ENCODE results near the gene OR10G7. TPM values are rescaled to one million over a fixed set of nuclear protein-coding genes. Genes with fewer than 3 reads are reported as not detected.

Gene OR10G7
- polyA plus RNA-seq, 3 donors from 2014 or later = not detected

Other genes starting within 250 kb of the OR10G7 start
- not detected for gene OR6M1, start 235.0 kb downstream of the OR10G7 start, polyA plus RNA-seq
- not detected for gene TMEM225, start 155.7 kb downstream of the OR10G7 start, polyA plus RNA-seq
- gene OR8D4, start 139.2 kb downstream of the OR10G7 start, polyA plus RNA-seq = not detected
- not detected for gene OR4D5, start 101.7 kb downstream of the OR10G7 start, polyA plus RNA-seq
- gene OR6T1, start 97.5 kb downstream of the OR10G7 start, polyA plus RNA-seq = not detected
- not detected for gene OR10S1, start 63.5 kb downstream of the OR10G7 start, polyA plus RNA-seq
- gene OR10G6, start 46.2 kb downstream of the OR10G7 start, polyA plus RNA-seq = not detected
- gene OR10G4, start 28.3 kb downstream of the OR10G7 start, polyA plus RNA-seq = not detected
- gene OR10G9, start 18.3 kb downstream of the OR10G7 start, polyA plus RNA-seq = not detected
- not detected for gene OR10G8, start 14.5 kb downstream of the OR10G7 start, polyA plus RNA-seq
- 10 to 100 TPM; 11.2 to 12.9 (median 12.8) TPM for gene VWA5A, start 74.1 kb upstream of the OR10G7 start, polyA plus RNA-seq
- gene OR10D3, start 142.0 kb upstream of the OR10G7 start, polyA plus RNA-seq = not detected
- gene OR8G1, start 199.8 kb upstream of the OR10G7 start, polyA plus RNA-seq = not detected
- gene OR8G5, start 215.1 kb upstream of the OR10G7 start, polyA plus RNA-seq = not detected